Measurements from ENCODE around the gene TSC1.

DNA sequence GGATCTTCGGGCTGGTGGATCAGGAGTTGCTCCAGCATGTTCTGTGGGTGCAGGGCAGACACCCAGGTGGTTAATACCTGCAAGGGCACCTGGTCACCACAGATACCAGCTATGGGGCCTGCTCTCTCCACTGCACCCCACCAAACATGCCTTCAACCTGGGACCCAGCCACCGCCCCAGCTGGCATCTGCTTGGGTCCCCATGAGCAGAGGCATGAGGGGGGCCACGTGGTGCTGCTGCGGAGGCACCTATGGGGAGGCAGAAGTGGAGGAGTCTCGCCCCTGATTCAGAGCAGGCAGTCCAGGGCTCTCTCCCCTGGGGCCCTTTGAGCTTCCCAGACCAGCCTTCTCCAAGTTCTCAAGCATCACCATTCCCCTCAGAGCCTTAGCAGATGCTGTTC lies 69.3 kb downstream of the TSC1 start:
- TF ChIP-seq, protein P1, sequence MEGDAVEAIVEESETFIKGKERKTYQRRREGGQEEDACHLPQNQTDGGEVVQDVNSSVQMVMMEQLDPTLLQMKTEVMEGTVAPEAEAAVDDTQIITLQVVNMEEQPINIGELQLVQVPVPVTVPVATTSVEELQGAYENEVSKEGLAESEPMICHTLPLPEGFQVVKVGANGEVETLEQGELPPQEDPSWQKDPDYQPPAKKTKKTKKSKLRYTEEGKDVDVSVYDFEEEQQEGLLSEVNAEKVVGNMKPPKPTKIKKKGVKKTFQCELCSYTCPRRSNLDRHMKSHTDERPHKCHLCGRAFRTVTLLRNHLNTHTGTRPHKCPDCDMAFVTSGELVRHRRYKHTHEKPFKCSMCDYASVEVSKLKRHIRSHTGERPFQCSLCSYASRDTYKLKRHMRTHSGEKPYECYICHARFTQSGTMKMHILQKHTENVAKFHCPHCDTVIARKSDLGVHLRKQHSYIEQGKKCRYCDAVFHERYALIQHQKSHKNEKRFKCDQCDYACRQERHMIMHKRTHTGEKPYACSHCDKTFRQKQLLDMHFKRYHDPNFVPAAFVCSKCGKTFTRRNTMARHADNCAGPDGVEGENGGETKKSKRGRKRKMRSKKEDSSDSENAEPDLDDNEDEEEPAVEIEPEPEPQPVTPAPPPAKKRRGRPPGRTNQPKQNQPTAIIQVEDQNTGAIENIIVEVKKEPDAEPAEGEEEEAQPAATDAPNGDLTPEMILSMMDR (IDR thresholded peaks at IDR 0.05): no peak
- no peak for TF ChIP-seq POLR2A (IDR thresholded peaks at IDR 0.05)

Measured in testis (tissue), 2 donors.